NB4 (cell line): ENCODE data around the gene SUDS3.
"Not testable (repeated sequence)": the region's sequence is repeated elsewhere in the genome, so short reads cannot be mapped to it uniquely, and the experiment has no call there.

Source experiments
- DNase-seq: peaks from one replicate; pipeline ENCODE4 v3.0.0; 2010; ENCODE audit warnings: low read depth
- H3K4me3 ChIP-seq: one replicate; pipeline ENCODE4 v1.5.1; 2011; ENCODE audit warnings: mild to moderate bottlenecking, low read depth, low read length, moderate library complexity
- MYC ChIP-seq: IDR thresholded peaks from 2 replicates; pipeline ENCODE4 v1.6.1; 2011; ENCODE audit warnings: low read depth, low read length
- POLR2A ChIP-seq: IDR thresholded peaks from 2 replicates; pipeline ENCODE4 v1.6.1; 2011; ENCODE audit warnings: mild to moderate bottlenecking; ENCODE audit not compliant: insufficient read length; ENCODE audit errors: extremely low read depth
- TF ChIP-seq, protein P1 (sequence below): IDR thresholded peaks from one replicate; pipeline ENCODE4 v1.5.1; 2012; ENCODE audit warnings: low read depth, low read length
- TF ChIP-seq, protein P2 (sequence below): IDR thresholded peaks from 2 replicates; pipeline ENCODE4 v1.6.1; 2011; ENCODE audit warnings: low read depth, low read length

Gene SUDS3

GRCh38 chr12:118398524-118398923 is 22.2 kb downstream of the SUDS3 start:
- TF ChIP-seq, protein P1, sequence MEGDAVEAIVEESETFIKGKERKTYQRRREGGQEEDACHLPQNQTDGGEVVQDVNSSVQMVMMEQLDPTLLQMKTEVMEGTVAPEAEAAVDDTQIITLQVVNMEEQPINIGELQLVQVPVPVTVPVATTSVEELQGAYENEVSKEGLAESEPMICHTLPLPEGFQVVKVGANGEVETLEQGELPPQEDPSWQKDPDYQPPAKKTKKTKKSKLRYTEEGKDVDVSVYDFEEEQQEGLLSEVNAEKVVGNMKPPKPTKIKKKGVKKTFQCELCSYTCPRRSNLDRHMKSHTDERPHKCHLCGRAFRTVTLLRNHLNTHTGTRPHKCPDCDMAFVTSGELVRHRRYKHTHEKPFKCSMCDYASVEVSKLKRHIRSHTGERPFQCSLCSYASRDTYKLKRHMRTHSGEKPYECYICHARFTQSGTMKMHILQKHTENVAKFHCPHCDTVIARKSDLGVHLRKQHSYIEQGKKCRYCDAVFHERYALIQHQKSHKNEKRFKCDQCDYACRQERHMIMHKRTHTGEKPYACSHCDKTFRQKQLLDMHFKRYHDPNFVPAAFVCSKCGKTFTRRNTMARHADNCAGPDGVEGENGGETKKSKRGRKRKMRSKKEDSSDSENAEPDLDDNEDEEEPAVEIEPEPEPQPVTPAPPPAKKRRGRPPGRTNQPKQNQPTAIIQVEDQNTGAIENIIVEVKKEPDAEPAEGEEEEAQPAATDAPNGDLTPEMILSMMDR, result no peak
- TF ChIP-seq POLR2A, result no peak
- no peak overlapping the region for H3K4me3 ChIP-seq
- no peak for DNase-seq

- no peak for TF ChIP-seq POLR2A
- TF ChIP-seq MYC, result peak; percentile 76
- TF ChIP-seq, protein P2, sequence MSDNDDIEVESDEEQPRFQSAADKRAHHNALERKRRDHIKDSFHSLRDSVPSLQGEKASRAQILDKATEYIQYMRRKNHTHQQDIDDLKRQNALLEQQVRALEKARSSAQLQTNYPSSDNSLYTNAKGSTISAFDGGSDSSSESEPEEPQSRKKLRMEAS, result peak; percentile 74
- TF ChIP-seq, protein P1, result no peak
- H3K4me3 ChIP-seq, result no peak overlapping the region
- DNase-seq, result peak; percentile 94
Measured at GRCh38 chr12:118398940-118399339, 22.6 kb downstream of the SUDS3 start.

DNA sequence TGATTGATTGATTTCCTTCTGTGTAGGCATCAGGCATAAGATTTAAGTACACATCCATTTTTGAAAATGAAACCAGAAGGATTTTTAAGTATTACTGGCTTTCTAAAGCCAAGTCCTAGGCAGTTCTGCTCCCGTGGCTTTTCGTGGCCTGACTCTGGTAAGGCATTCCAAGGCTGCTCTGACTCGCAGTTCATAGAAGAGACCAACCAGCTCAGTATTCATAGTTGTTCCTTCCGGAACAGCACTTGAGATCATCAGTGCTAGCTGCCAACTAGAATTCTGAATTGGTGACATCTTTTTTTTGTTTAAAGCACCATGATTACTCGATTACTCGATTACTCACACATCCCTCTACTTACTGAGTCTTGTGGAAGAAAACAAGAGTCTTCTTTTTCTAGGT is 25.9 kb downstream of the SUDS3 start:
- H3K4me3 ChIP-seq, result no peak overlapping the region
- no peak for DNase-seq
- TF ChIP-seq, protein P2, result no peak
- TF ChIP-seq, protein P1, result no peak
- TF ChIP-seq MYC (no peak), POLR2A (no peak)

- no peak for TF ChIP-seq MYC
- TF ChIP-seq, protein P1, result peak; percentile 83
- H3K4me3 ChIP-seq, result no peak overlapping the region
Measured at GRCh38 chr12:118404876-118405521, 28.6 kb downstream of the SUDS3 start.

DNA sequence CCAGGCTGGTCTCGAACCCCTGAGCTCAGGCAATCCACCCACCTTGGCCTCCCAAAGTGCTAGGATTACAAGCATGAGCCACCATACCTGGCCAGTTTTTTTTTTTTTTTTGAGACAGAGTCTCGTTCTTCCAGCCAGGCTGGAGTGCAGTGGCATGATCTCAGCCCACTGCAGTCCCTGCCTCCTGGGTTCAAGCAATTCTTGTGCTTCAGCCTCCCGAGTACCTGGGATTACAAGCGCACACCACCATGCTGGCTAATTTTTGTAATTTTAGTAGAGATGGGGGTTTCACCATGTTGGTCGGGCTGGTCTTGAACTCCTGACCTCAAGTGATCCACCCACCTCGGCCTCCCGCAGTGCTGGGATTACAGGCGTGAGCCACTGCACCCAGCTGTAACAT is 31.9 kb downstream of the SUDS3 start:
- not testable (repeated sequence) for H3K4me3 ChIP-seq

More at GRCh38 chr12:118404876-118405521, 28.6 kb downstream of the SUDS3 start:
- peak; percentile 80 for DNase-seq

GRCh38 chr12:118409834-118410233 is 33.5 kb downstream of the SUDS3 start:
- H3K4me3 ChIP-seq, result no peak overlapping the region
- TF ChIP-seq, protein P1, result no peak
- TF ChIP-seq POLR2A, result no peak
- DNase-seq, result no peak

More for the DNA sequence above, 31.9 kb downstream of the SUDS3 start:
- not testable (repeated sequence) for DNase-seq
